AG09319 (cell line): Measurements from ENCODE around the gene MTFR1L.

Experiments used
- DNase-seq: peaks from one replicate; pipeline ENCODE4 v3.0.0-alpha.2; 2010; ENCODE audit warnings: low read depth; ENCODE audit errors: extremely low read depth
- CTCF ChIP-seq: IDR thresholded peaks from 2 replicates; pipeline ENCODE4 v1.5.1; 2011; ENCODE audit warnings: low read depth, mild to moderate bottlenecking, inconsistent platforms, low read length, moderate library complexity

The MTFR1L gene

GRCh38 chr1:25844536-25845337 lies 25.0 kb downstream of the MTFR1L start:
- DNase-seq, result no peak
- no peak for TF ChIP-seq CTCF

DNA sequence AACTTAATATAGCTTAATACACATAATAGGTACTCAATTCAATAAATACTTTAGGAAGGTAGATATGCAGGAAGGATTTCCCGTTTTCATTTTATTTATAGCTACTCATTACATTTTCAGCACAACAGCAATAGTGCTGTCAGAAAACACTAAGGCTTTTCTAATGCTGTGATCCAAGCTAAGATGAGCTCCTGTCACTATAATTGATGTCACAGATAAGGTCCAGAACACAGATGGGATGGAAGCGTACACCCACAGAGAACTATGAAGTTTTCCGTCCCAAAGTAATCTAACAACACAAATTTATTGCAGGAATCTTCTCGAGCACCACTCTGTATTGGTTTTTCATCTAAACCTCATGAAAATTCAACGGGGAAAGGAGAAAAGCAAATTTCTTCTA lies 25.9 kb downstream of the MTFR1L start:
- no peak for TF ChIP-seq CTCF
- DNase-seq, result no peak

GRCh38 chr1:25847929-25848328 lies 28.2 kb downstream of the MTFR1L start:
- no peak for TF ChIP-seq CTCF
- no peak for DNase-seq

DNA sequence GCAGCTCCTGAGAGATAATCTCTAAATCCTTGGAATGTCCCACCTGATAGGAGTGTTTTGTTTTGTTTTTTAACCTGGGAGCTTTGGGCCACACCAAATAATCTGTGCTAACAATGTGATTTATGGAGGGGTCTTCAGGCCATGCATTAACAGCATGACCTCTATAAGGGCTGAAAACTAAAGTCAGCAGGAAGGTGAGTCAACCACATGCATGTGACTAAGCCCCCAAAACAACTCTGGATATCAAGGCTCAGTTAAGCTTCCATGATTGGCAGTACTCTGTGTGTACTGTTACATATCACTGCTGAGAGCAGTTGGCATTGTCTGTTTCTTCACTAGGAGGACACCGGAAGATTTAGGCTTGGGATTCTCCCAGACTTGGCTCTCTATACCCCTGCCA lies 28.8 kb downstream of the MTFR1L start:
- no peak for TF ChIP-seq CTCF
- DNase-seq, result no peak

DNA sequence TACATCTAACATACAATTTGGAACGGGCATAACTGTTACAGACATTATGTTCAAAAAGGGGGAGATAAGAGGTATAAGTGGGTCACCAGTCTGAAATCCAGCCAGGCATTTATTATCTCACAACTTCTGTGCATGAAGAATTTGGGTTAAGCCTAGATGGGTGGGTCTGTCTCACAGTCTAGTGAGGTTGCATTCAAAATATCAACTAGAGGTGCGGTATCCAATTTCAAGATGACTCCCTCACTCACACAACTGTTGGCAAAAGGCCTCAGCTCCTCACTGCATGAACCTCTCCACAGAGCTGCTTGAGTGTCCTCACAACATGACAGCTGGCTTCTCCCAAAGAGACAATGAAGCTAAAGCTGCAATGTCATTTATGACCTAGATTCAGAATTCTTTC lies 34.8 kb downstream of the MTFR1L start:
- TF ChIP-seq CTCF, result no peak
- DNase-seq, result no peak

DNA sequence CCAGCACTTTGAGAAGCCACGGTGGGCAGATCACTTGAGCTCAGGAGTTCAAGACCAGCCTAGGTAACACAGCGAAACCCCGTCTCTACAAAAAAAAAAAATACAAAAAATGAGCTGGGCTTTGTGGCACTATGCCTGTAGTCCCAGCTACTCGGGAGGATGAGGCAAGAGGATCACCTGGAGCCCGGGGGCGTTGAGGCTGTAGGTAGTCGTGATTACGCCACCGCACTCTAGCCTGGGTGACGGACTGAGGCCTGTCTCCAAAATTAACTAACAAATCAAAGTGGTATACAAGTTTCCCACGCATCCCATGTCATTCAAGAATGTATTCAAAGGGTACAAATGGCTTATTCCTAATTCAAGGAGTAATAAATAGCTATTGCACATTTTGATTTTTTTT lies 37.1 kb downstream of the MTFR1L start:
- no peak for TF ChIP-seq CTCF
- no peak for DNase-seq

- DNase-seq, result no peak
- no peak for TF ChIP-seq CTCF
Measured at GRCh38 chr1:25858494-25858893, 38.7 kb downstream of the MTFR1L start.
